Endothelial cell of umbilical vein (primary cell): ENCODE measurements around the gene PPP3CA. TPM values are rescaled to one million over a fixed set of nuclear protein-coding genes. Genes with fewer than 3 reads are reported as not detected.

Experiments
- BruUV-seq: library from RNA; stranded (reverse); fragments of 400-500 nt; replicated peaks from 2 replicates; lab custom pipeline; 2021; lab: Mats Ljungman, UMichigan
- CTCF ChIA-PET: fragments of 300-600, 350-600 bp; sonication (Branson Sonifier 250); formaldehyde crosslinking; loops from one replicate; lab custom pipeline; 2021; ENCODE audit warnings: antibody characterized with exemption, inconsistent platforms; lab: Charles Lee
- POLR2A ChIA-PET: fragments of 300-600, 350-600 bp; sonication (Branson Sonifier 250); formaldehyde crosslinking; loops from one replicate; lab custom pipeline; 2021; ENCODE audit warnings: antibody characterized with exemption, inconsistent platforms; lab: Charles Lee
- DNase-seq: peaks from one replicate; pipeline ENCODE4 v3.0.0-alpha.2; 2011; ENCODE audit warnings: low read depth, low spot score
- FAIRE-seq: peaks from 2 replicates; lab custom pipeline; 2011; peaks lifted over from hg19 to GRCh38; lab: Jason Lieb, UNC
- H2AFZ ChIP-seq: 2 replicates; pipeline ENCODE4 v1.6.0; 2012; ENCODE audit warnings: low read depth, low read length, control low read depth, inconsistent platforms
- H3K27ac ChIP-seq: 2 replicates; pipeline ENCODE4 v1.5.1; 2011; ENCODE audit warnings: low read depth, mild to moderate bottlenecking, control low read depth, low read length, moderate library complexity; ENCODE audit not compliant: insufficient read depth
- H3K27me3 ChIP-seq, 2 experiments: 2 replicates each; pipeline versions ENCODE4 v1.6.0 to v1.6.1; 2011; ENCODE audit warnings: low read length in 2 of 2, mixed read lengths in 1 of 2; ENCODE audit not compliant: control insufficient read depth in 2 of 2, insufficient read depth in 2 of 2
- H3K36me3 ChIP-seq, 2 experiments: 2 replicates in 1 of 2; 3 replicates in 1 of 2; pipeline ENCODE4 v1.5.1; 2011; ENCODE audit warnings: low read length in 2 of 2, mild to moderate bottlenecking in 1 of 2, moderate library complexity in 1 of 2; ENCODE audit not compliant: control insufficient read depth in 2 of 2, insufficient read depth in 2 of 2; ENCODE audit errors: extremely low read depth in 1 of 2
- H3K4me1 ChIP-seq: 3 replicates; pipeline ENCODE4 v1.5.1; 2011; ENCODE audit warnings: mild to moderate bottlenecking, low read length; ENCODE audit not compliant: control insufficient read depth, insufficient read depth; ENCODE audit errors: extremely low read depth
- H3K4me2 ChIP-seq: 2 replicates; pipeline ENCODE4 v1.6.1; 2011; ENCODE audit warnings: low read length, control low read depth, mixed read lengths; ENCODE audit not compliant: insufficient read depth
- H3K4me3 ChIP-seq, 3 experiments: fragments of 200-600 bp in 1 of 3; sonication (generic), shearing (Covaris generic) in 1 of 3; replicated peaks in 1 of 3; 2 replicates each; pipeline ENCODE4 v1.5.1; 2011 to 2016; ENCODE audit warnings: control low read depth in 3 of 3, low read length in 3 of 3, mild to moderate bottlenecking in 2 of 3, inconsistent platforms in 1 of 3, low read depth in 1 of 3, moderate library complexity in 1 of 3; ENCODE audit not compliant: insufficient read depth in 1 of 3
- H3K79me2 ChIP-seq: 2 replicates; pipeline ENCODE4 v1.6.0; 2012; ENCODE audit warnings: low read length, inconsistent platforms; ENCODE audit not compliant: control insufficient read depth, insufficient read depth
- H3K9ac ChIP-seq: replicated peaks from 2 replicates; pipeline ENCODE3; 2011; ENCODE audit warnings: low read length, control low read depth; ENCODE audit not compliant: insufficient read depth; ENCODE audit errors: extremely low read depth
- H3K9me1 ChIP-seq: replicated peaks from 3 replicates; pipeline ENCODE4 v1.6.0; 2011; ENCODE audit warnings: mild to moderate bottlenecking, low read length; ENCODE audit not compliant: control insufficient read depth, insufficient read depth; ENCODE audit errors: extremely low read depth
- H3K9me3 ChIP-seq: replicated peaks from 2 replicates; pipeline ENCODE4 v1.5.1; 2012; ENCODE audit warnings: low read length, inconsistent platforms; ENCODE audit not compliant: control insufficient read depth, insufficient read depth
- H4K20me1 ChIP-seq: replicated peaks from 2 replicates; pipeline ENCODE3; 2011; ENCODE audit warnings: mild to moderate bottlenecking, low read length; ENCODE audit not compliant: control insufficient read depth, insufficient read depth; ENCODE audit errors: extremely low read depth
- CTCF ChIP-seq, 2 donors: IDR thresholded peaks; 1 replicate in 1 of 2; 2 replicates in 1 of 2; pipeline ENCODE4 v1.5.1; 2011; ENCODE audit warnings: low read length in 2 of 2, mild to moderate bottlenecking in 2 of 2, moderate library complexity in 2 of 2, control low read depth in 1 of 2, inconsistent platforms in 1 of 2, low read depth in 1 of 2; ENCODE audit not compliant: insufficient read depth in 1 of 2; ENCODE audit errors: extremely low read depth in 1 of 2
- EZH2 ChIP-seq: IDR thresholded peaks from 2 replicates; pipeline ENCODE4 v1.6.1; 2012; ENCODE audit warnings: borderline replicate concordance, low read depth, mild to moderate bottlenecking, moderate library complexity, low read length, inconsistent platforms; ENCODE audit not compliant: severe bottlenecking
- FOS ChIP-seq: IDR thresholded peaks from 2 replicates; pipeline ENCODE4 v1.6.1; 2011; ENCODE audit warnings: mild to moderate bottlenecking, low read length, moderate library complexity, borderline replicate concordance; ENCODE audit not compliant: insufficient read depth
- GATA2 ChIP-seq: IDR thresholded peaks from 2 replicates; pipeline ENCODE4 v1.7.0; 2011; ENCODE audit warnings: low read depth, mild to moderate bottlenecking, moderate library complexity, mixed read lengths, low read length; ENCODE audit not compliant: insufficient read length, insufficient read depth
- JUN ChIP-seq: IDR thresholded peaks from 2 replicates; pipeline ENCODE4 v1.6.1; 2011; ENCODE audit warnings: borderline replicate concordance, low read depth; ENCODE audit not compliant: insufficient read length, insufficient read depth
- MYC ChIP-seq: IDR thresholded peaks from one replicate; pipeline ENCODE4 v1.6.1; 2011; ENCODE audit warnings: mild to moderate bottlenecking, low read depth, low read length
- POLR2A ChIP-seq: IDR thresholded peaks from 2 replicates; pipeline ENCODE4 v1.6.1; 2012; ENCODE audit warnings: low read depth, mild to moderate bottlenecking, control low read depth, low read length
- POLR2AphosphoS5 ChIP-seq: IDR thresholded peaks from 2 replicates; pipeline ENCODE4 v1.6.1; 2012; ENCODE audit warnings: low read depth, mild to moderate bottlenecking, control low read depth, low read length, moderate library complexity; ENCODE audit not compliant: insufficient read depth
- dilution Hi-C: fragments of 300-500 bp; cut with MboI; formaldehyde crosslinking; loops from one replicate; pipeline ENCODE4 v1.15.0; 2019; ENCODE audit warnings: low sequenced_read_pairs; ENCODE audit not compliant: extremely low pct_ligation_motif_present
- intact Hi-C: fragments of 100-400 bp; cut with micrococcal nuclease; formaldehyde crosslinking; loops from one replicate; pipeline ENCODE4 v1.10.0; 2022
- polyA plus RNA-seq, 4 experiments: library from polyadenylated mRNA; depleted of rRNA in 3 of 4; stranded (reverse) in 3 of 4; unstranded in 1 of 4; fragments of >200 nt; gene quantifications; 2 replicates each; pipeline versions ENCODE4 v1.2.1 to v1.2.3, GENCODE V29; 2011 to 2012; ENCODE audit warnings: missing spikeins in 1 of 4
- total RNA-seq: library from RNA; stranded (reverse); gene quantifications from 2 replicates; pipeline ENCODE4 v1.2.3, GENCODE V29; 2021
- TF ChIP-seq, protein P1 (sequence below): IDR thresholded peaks from 2 replicates; pipeline ENCODE4 v1.6.1; 2011; ENCODE audit not compliant: insufficient read depth, insufficient read length

PPP3CA gene
- total and polyA plus RNA-seq, 2 donors (not counting 3 experiments of a cell fraction or from before 2014, with no cell fraction given), result 7.0 to 43.3 TPM

- Histone ChIP-seq H3K9me3 (no peaks in the 10 kb centered on the region), H4K20me1 (no peaks in the 10 kb centered on the region), H2AFZ (no peak overlapping the region), H3K79me2 (no peaks in the 10 kb centered on the region), H3K9me1 (no peaks in the 10 kb centered on the region), H3K4me3 (no peak overlapping the region), H3K36me3 (no peaks in the 10 kb centered on the region), H3K4me1 (peaks cover 3% of the 10 kb centered on the region), H3K9ac (no peak overlapping the region), H3K4me2 (no peak overlapping the region), H3K27ac (no peak overlapping the region), H3K27me3 (no peaks in the 10 kb centered on the region)
- intact Hi-C loops, result no loop called here
- ChIA-PET POLR2A (no interaction called here), CTCF (no interaction called here)
- no peak for FAIRE-seq
- BruUV-seq, result no TSS peak
- dilution Hi-C loops, result no loop called here
- TF ChIP-seq, protein P1, sequence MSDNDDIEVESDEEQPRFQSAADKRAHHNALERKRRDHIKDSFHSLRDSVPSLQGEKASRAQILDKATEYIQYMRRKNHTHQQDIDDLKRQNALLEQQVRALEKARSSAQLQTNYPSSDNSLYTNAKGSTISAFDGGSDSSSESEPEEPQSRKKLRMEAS, result no peak
- TF ChIP-seq JUN (no peak), POLR2AphosphoS5 (no peak), POLR2A (no peak), GATA2 (no peak), MYC (no peak), FOS (no peak), EZH2 (no peak), CTCF (IDR thresholded peaks at IDR 0.05; ENCODE audit: extremely low read depth in 1 of 2, insufficient read depth in 1 of 2, low read depth in 1 of 2, low read length in 2 of 2) (no peak)
- peak; percentile 6 for DNase-seq
Measured at GRCh38 chr4:101153653-101154052, 193.7 kb downstream of the PPP3CA start.
